Astrocyte of the hippocampus (primary cell): ENCODE results near the gene BZW2.
A peak's percentile ranks its signal among the peaks of the same experiment; 100 is the strongest.

Experiments
- DNase-seq: peaks from one replicate; pipeline ENCODE4 v3.0.0; 2011; ENCODE audit warnings: low read depth, low spot score

Gene BZW2

DNA sequence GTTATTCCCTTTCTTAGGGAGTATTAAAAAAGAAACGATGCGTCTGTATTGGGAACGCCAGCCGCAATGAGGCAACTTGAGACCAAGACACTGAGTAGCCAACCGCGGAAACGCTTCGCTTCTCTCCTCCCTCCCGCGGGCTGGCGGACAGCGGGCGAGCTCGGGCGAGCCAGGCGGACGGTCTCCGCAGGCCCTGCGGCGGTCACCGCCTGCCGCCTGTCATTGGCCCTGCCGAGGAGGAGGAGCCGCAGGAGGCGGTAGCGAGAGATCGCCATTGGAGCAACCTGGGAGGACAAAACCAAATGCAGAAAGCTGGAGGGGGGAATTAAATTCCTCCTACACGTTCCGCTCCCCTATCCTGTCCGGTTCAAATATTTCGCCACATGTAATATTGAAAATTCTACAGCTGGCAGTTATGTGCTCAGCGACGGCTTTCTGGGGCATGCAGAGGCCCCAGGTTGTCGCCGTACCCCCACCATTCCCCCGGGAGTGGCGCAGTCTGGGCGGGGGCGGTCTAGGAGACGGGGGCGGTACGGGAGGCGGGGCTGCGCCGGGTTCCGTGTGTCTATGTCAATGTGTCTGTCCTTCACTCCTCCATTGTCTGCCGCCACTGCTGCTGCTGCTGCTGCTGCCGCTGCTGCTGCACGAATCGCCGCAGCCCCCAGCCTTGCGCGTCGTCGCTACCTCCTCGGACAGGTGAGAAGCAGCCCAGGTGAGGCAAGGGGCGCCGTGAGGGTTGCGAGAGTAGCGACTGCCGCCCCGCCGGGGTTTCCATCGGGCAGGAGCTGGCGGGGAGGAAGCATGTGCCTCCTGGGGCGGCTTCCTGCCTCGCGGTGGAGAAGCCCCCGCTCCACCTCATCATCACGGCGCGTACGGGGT is at the start of gene BZW2, which contains the start of gene ANKMY2:
TSS of gene BZW2 (plus strand) at position 589 of the 879 bp plus-strand sequence. CDS start 19,263 bp downstream, outside the sequence.
TSS of gene ANKMY2 (minus strand) at position 162 of the 879 bp plus-strand sequence. CDS start 181 bp downstream, outside the sequence.
- peak; percentile 98 for DNase-seq

DNA sequence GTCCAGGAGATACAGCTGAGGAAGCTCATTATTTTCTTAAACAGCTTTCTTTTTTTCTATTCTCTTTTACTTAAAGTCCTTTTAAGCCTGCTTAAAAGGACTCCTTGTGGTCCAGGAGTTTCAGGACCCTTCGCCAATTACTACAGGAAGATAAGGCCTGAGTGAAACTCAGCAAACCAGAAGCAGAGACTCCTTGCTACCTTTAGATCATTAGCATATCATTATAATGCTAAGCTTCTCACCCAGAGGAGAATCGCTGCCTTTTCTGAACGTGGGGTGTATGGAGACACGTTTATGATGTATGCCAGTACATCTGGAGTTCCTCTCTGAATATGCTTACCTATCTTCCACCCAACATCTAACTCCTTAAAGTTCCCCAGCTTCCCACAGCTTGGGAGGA is 48.0 kb upstream of the BZW2 start:
- DNase-seq, result no peak

- no peak for DNase-seq
These were observed 46.1 kb upstream of the BZW2 start for GRCh38 chr7:16599860-16600259.

GRCh38 chr7:16603633-16604032 is 42.3 kb upstream of the BZW2 start:
- no peak for DNase-seq

GRCh38 chr7:16604054-16604453 is 41.9 kb upstream of the BZW2 start:
- no peak for DNase-seq

DNA sequence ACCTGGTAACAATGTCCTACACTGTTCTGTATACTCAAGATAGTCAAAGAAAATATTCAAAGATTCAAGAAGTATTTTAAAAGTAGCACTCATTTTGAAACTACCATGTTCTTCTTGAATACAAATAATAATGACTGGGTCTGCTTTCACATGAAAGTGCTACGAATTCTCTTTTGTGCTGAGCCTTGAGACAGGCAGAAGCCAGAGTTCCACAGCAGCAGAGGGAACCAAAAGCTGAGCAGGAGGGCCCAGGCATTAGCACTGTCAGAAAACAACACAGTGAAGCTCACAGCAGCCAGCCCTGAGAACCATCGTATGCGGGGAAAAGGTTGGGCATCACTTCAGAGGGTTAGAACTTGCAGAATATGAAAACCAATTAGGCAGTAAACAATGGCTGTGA is 39.3 kb upstream of the BZW2 start:
- no peak for DNase-seq

DNA sequence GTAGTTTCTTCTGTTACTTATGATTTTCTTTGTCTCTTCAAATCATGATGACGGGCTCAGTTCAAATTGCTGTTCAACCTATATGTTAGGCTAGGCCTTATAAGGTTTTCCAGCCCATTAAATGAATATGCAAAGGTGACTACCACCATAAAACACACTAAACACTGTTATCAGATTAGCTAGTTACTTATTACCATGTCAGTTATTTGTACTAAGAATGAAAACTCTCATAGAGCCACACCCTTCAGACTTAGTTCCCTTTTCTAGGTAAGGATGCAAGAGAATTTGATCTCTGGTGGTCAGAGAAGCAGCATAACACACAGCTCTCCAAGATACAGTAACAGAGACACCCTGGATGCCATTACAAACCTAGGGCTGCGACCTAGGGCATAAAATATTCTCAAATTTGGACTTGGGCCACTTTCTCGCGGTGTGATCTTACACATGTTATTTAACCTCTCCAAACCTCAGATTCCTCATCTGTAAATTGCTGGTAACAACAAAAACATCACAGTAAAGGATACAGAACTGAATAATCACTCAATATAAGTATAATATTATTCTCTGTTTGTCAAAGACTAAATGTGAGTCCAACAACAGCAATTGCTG is 36.0 kb upstream of the BZW2 start:
- DNase-seq, result no peak

- DNase-seq, result no peak
These were observed 34.3 kb upstream of the BZW2 start for GRCh38 chr7:16611711-16612110.

GRCh38 chr7:16615228-16615627 is 30.8 kb upstream of the BZW2 start:
- DNase-seq, result no peak

- no peak for DNase-seq
These were observed 29.9 kb upstream of the BZW2 start for GRCh38 chr7:16616122-16616521.

- DNase-seq, result no peak
These were observed 29.4 kb upstream of the BZW2 start for GRCh38 chr7:16616542-16616941.

GRCh38 chr7:16619979-16620408 is 26.0 kb upstream of the BZW2 start:
- DNase-seq, result no peak

DNA sequence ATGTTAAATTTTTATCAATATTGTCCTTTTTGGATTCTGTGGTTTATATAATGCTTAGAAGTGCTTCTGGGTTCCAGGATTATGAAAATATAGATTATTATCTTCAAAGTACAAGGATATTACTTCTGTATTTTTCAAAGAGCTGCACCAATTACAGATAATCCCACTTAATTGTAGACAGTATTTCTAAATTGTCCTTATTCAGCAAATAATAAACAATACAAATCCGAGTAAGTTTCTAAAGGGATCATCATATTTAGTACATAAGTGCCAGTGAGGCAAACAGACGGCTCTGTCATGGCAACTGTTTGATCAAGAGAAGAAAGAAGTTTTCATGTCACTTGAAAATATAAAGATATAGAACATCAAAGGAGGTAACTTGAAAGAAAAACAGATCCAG is 19.6 kb upstream of the BZW2 start:
- no peak for DNase-seq

DNA sequence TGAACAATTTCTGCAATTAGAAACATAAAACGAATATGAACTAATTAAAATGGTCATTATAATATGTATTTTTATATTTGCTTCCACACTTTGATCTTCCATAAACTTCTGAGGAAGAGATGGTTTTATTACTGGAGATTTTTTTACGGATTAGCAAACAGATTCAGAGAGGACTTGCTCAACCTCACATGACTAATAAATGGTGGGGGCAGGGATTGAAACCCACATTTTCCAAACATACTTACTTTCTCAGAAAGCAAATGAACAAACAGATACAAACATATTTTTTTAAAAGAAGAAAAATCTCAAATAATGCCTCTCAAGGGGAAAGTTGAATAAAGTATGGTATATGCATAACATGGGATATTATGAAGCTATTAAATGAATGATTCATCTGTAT is 18.7 kb upstream of the BZW2 start:
- no peak for DNase-seq

DNA sequence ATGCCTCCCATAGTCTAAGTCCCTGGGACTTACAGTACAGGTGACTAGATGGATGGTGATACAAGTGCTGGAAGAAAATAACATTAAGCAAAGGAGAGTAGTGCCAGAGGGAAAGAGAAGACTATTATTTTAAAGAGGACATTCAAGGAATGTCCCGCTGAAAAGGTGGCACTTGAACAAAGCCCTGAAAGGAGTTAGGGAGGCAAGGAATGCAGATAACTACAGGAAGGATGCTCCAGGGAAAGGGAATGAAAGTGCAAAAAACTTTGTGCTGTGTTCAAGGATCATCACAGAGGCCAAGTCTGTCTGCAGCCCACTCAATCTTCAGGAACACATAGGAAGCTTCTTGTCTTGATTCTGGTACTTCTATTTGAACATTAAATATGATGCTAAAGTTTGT is 15.3 kb upstream of the BZW2 start:
- DNase-seq, result no peak

GRCh38 chr7:16634271-16634738 is 11.7 kb upstream of the BZW2 start:
- no peak for DNase-seq

GRCh38 chr7:16636555-16637101 is 9.4 kb upstream of the BZW2 start:
- DNase-seq, result no peak

GRCh38 chr7:16637379-16637778 is 8.6 kb upstream of the BZW2 start:
- DNase-seq, result no peak

DNA sequence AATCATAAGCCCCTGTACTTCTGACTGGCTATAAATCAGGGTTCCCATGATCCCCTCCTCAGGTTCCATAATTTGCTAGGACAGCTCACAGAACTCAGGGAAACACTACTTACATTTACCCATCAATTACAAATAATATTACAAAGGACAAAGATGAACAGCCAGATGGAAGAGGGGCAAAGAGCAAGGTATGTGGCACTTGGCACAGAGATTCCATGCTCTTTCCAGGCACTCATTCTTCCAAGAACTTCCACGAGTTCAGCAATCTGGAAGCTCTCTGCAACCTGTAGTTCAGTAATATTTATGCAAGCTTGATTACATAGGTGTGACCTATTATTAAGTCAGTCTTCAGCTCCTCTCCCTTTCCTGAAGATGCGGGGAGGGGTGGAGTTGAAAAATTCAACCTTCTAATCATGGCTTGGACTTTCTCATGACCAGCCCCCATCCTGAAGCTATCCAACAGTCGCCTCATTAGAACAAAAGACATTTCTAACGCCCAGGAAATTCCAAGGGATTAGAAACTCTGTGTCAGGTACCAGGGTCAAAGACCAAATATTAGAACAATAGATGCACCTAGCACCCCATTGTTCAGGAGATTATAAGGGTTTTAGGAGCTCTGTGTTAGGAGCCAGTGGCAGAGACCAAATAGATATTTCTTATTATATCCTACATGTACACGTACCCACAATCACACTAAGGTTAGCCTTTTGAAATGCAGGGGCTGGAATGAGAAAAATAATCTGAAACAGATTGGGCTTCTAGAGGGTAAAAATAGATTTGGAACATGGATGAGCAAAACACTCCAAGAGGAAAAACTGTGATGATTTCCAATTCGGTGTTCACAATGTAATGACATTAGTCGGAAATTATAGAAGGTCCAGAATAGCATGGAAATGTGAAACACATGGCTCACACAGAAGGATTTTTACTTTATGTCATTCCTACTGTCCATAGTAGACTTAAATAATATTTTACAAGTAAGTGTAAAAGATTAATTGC is 7.4 kb upstream of the BZW2 start:
- no peak for DNase-seq

DNA sequence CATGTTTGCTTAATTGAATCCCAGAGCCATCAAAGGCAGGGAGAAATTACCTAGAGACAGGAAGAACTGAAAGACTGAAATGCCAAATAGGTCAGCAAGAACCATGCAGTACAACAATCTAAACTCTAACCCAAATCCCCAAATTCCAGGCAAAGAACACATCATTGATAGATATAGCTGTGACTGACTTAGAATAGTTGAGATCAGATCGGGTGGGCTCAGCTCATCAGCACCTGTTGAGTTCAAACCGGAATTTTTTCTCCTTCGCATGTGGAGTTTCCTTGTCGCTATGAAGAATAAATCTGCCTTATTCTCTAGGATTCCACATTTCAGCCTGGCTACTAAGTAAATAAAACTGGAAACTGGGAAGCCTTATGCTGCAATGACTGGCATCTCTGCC is 1.8 kb upstream of the BZW2 start:
- DNase-seq, result no peak
